Skeletal muscle cell (primary cell): ENCODE measurements around the gene SLC26A2.

Experiments
- DNase-seq: peaks from one replicate; pipeline ENCODE4 v3.0.0-alpha.2; 2010; ENCODE audit warnings: low read depth
- H3K4me3 ChIP-seq: 2 replicates; pipeline ENCODE4 v1.5.1; 2011; ENCODE audit warnings: low read depth, mild to moderate bottlenecking, control low read depth, low read length, moderate library complexity

Gene SLC26A2

GRCh38 chr5:149960272-149961185 lies at the start of gene SLC26A2:
Gene SLC26A2, plus strand, starts transcription at chr5:149960758. Its CDS starts 16,895 bp downstream, at chr5:149977653.
- DNase-seq: peak; percentile 94
- peak within 1 kb of the TSS; percentile 79 for H3K4me3 ChIP-seq

- DNase-seq: no peak
- no peak overlapping the region for H3K4me3 ChIP-seq
These were observed 49.5 kb upstream of the SLC26A2 start for GRCh38 chr5:149911031-149911430.

GRCh38 chr5:149912226-149912871 lies 48.2 kb upstream of the SLC26A2 start:
- no peak overlapping the region for H3K4me3 ChIP-seq
- no peak for DNase-seq

- no peak for DNase-seq
- no peak overlapping the region for H3K4me3 ChIP-seq
These were observed 46.8 kb upstream of the SLC26A2 start for GRCh38 chr5:149913436-149914419.

- H3K4me3 ChIP-seq: no peak overlapping the region
- DNase-seq: no peak
These were observed 44.9 kb upstream of the SLC26A2 start for GRCh38 chr5:149915392-149916260.

GRCh38 chr5:149916334-149917072 lies 44.1 kb upstream of the SLC26A2 start:
- DNase-seq: no peak
- no peak overlapping the region for H3K4me3 ChIP-seq

- no peak overlapping the region for H3K4me3 ChIP-seq
- no peak for DNase-seq
These were observed 43.4 kb upstream of the SLC26A2 start for GRCh38 chr5:149917073-149917676.

- no peak overlapping the region for H3K4me3 ChIP-seq
- no peak for DNase-seq
These were observed 39.0 kb upstream of the SLC26A2 start for GRCh38 chr5:149921597-149921996.

- no peak overlapping the region for H3K4me3 ChIP-seq
- DNase-seq: no peak
These were observed 37.6 kb upstream of the SLC26A2 start for GRCh38 chr5:149922950-149923349.

GRCh38 chr5:149924486-149924885 lies 36.1 kb upstream of the SLC26A2 start:
- DNase-seq: peak; percentile 39
- H3K4me3 ChIP-seq: no peak overlapping the region

GRCh38 chr5:149930043-149930748 lies 30.4 kb upstream of the SLC26A2 start:
- H3K4me3 ChIP-seq: no peak overlapping the region
- DNase-seq: no peak

GRCh38 chr5:149930749-149931574 lies 29.6 kb upstream of the SLC26A2 start:
- no peak overlapping the region for H3K4me3 ChIP-seq

GRCh38 chr5:149931992-149932436 lies 28.5 kb upstream of the SLC26A2 start:
- DNase-seq: no peak
- H3K4me3 ChIP-seq: no peak overlapping the region

More at GRCh38 chr5:149930749-149931574, 29.6 kb upstream of the SLC26A2 start:
- no peak for DNase-seq

- H3K4me3 ChIP-seq: no peak overlapping the region
- no peak for DNase-seq
These were observed 27.9 kb upstream of the SLC26A2 start for GRCh38 chr5:149932445-149933350.

GRCh38 chr5:149935431-149935901 lies 25.1 kb upstream of the SLC26A2 start:
- no peak overlapping the region for H3K4me3 ChIP-seq
- no peak for DNase-seq
